AG09309 (cell line): ENCODE data around the gene OR52I2.

ENCODE experiments used
- DNase-seq: peaks from one replicate; pipeline ENCODE4 v3.0.0-alpha.2; 2010; ENCODE audit warnings: low read depth
- H3K4me3 ChIP-seq: 2 replicates; pipeline ENCODE4 v1.5.1; 2011; ENCODE audit warnings: mild to moderate bottlenecking, low read depth, low read length, moderate library complexity; ENCODE audit not compliant: control insufficient read depth
- CTCF ChIP-seq: IDR thresholded peaks from 2 replicates; pipeline ENCODE4 v1.5.1; 2011; ENCODE audit warnings: mild to moderate bottlenecking, low read depth, low read length, inconsistent platforms; ENCODE audit not compliant: insufficient read depth, control insufficient read depth; ENCODE audit errors: missing control alignments

OR52I2 gene

GRCh38 chr11:4606231-4607015 is 24.9 kb downstream of the OR52I2 start:
- DNase-seq, result peak; percentile 11
- no peak overlapping the region for H3K4me3 ChIP-seq
- no peak for TF ChIP-seq CTCF

- no peak for DNase-seq
- H3K4me3 ChIP-seq, result peak overlapping the region; percentile 95
- no peak for TF ChIP-seq CTCF
These were observed 25.6 kb downstream of the OR52I2 start for GRCh38 chr11:4607096-4607495.

GRCh38 chr11:4607781-4608666 is 26.5 kb downstream of the OR52I2 start, which contains the start of gene TRIM68:
TRIM68 (minus strand) TSS chr11:4608231; CDS start chr11:4605504, 2,727 bp downstream.
- peak within 1 kb of the TSS; percentile 95 for H3K4me3 ChIP-seq
- no peak for TF ChIP-seq CTCF
- DNase-seq, result peak; percentile 80

- TF ChIP-seq CTCF, result no peak
- no peak for DNase-seq
- H3K4me3 ChIP-seq, result no peak overlapping the region
These were observed 28.9 kb downstream of the OR52I2 start for GRCh38 chr11:4610258-4610935.

- DNase-seq, result no peak
- H3K4me3 ChIP-seq, result no peak overlapping the region
- no peak for TF ChIP-seq CTCF
These were observed 30.4 kb downstream of the OR52I2 start for GRCh38 chr11:4611986-4612385.

- no peak overlapping the region for H3K4me3 ChIP-seq
- no peak for TF ChIP-seq CTCF
- DNase-seq, result no peak
These were observed 34.4 kb downstream of the OR52I2 start for GRCh38 chr11:4615856-4616444.
